ENCODE measurements around the gene MCCC2.
"Not testable (repeated sequence)": the region's sequence is repeated elsewhere in the genome, so short reads cannot be mapped to it uniquely, and the experiment has no call there.

Gene MCCC2

GRCh38 chr5:71623221-71623794 is 36.2 kb downstream of the MCCC2 start:
- peaks cover 6% of the 10 kb centered on the region for H3K4me1 Mint-ChIP-seq (ENCODE audit: low read depth)
- no peak overlapping the region for H3K27ac Mint-ChIP-seq
- H3K9me3 Mint-ChIP-seq (ENCODE audit: low read depth), result no peaks in the 10 kb centered on the region
- no peaks in the 10 kb centered on the region for H3K27me3 Mint-ChIP-seq
- no peak overlapping the region for H3K4me3 Mint-ChIP-seq
- H3K36me3 Mint-ChIP-seq, result peaks cover 37% of the 10 kb centered on the region

- Mint-ChIP-seq H3K27ac (no peak overlapping the region), H3K4me3 (no peak overlapping the region), H3K27me3 (no peaks in the 10 kb centered on the region), H3K36me3 (peaks cover 26% of the 10 kb centered on the region), H3K9me3 (ENCODE audit: low read depth) (no peaks in the 10 kb centered on the region), H3K4me1 (ENCODE audit: low read depth) (peaks cover 11% of the 10 kb centered on the region)
Observed at GRCh38 chr5:71629950-71630349, 42.8 kb downstream of the MCCC2 start.

- Mint-ChIP-seq H3K9me3 (ENCODE audit: low read depth) (no peaks in the 10 kb centered on the region), H3K4me1 (ENCODE audit: low read depth) (peaks cover 10% of the 10 kb centered on the region), H3K27ac (no peak overlapping the region), H3K4me3 (no peak overlapping the region), H3K36me3 (peaks cover 27% of the 10 kb centered on the region), H3K27me3 (no peaks in the 10 kb centered on the region)
Observed at GRCh38 chr5:71631070-71631469, 43.9 kb downstream of the MCCC2 start.

DNA sequence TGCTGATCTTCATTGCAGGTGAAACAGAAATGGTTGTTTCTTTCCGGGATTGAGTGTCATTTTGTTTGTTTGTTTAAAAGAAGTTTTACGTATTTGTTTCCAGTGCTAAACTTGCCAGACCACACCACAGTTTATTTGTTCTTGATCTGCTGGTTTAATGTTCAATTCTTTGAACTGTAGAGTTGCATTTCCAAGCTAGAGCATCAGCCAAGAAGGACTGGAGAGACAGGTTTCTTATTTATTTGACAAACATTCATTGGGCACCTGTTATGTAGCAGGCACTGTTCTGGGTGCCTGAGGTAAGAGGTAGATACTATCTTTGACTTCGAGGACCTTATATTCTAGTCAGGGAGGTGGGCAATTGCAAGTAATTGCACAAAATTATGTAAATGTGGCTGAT is 45.0 kb downstream of the MCCC2 start:
- Mint-ChIP-seq H3K27me3 (no peaks in the 10 kb centered on the region), H3K4me1 (ENCODE audit: low read depth) (peaks cover 10% of the 10 kb centered on the region), H3K4me3 (no peak overlapping the region), H3K36me3 (peaks cover 23% of the 10 kb centered on the region), H3K27ac (no peak overlapping the region), H3K9me3 (ENCODE audit: low read depth) (no peaks in the 10 kb centered on the region)

DNA sequence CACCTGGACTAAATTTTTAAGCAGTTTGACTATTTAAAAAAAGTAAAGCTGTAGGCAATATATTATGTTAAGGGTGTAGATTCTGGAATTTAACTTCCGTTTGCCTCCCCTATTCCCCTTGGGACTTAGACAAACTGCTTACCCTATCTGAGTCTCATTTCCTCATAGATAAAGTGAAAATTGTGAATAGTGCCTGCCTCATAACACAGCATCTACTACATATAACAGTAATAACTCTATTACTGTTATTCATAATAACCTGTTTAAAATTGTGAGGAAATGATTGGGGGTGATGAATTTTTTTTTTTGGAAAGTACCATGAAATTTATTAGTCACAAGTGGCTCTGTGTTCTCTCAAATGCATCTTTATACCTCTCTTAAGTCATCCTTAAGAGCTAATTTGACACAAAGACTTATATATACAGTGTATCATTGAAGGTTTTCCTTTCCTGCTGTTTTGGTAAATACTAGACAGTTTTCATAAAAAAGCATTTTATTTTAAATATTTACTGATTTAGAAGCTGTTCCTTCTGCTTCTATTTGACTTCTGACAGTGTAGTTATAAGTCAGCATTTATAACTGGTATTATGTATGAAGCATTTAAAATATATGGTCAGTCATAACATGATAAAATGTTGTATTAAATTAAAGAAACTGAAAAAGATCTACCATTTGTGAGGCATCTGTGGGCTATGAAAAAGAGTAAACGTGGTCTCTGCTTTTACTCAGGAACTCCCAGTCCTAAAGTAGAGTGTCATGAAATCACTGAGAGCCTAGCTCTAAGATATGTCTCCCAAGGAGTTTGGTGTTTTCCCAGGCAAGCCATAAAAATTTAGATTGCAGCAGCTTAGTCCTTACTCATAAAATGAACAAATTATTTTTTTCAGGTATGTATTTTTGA is 46.4 kb downstream of the MCCC2 start:
- Mint-ChIP-seq H3K27me3 (no peaks in the 10 kb centered on the region), H3K27ac (no peak overlapping the region), H3K4me1 (ENCODE audit: low read depth) (peaks cover 7% of the 10 kb centered on the region), H3K4me3 (no peak overlapping the region), H3K36me3 (peaks cover 24% of the 10 kb centered on the region), H3K9me3 (ENCODE audit: low read depth) (no peaks in the 10 kb centered on the region)

DNA sequence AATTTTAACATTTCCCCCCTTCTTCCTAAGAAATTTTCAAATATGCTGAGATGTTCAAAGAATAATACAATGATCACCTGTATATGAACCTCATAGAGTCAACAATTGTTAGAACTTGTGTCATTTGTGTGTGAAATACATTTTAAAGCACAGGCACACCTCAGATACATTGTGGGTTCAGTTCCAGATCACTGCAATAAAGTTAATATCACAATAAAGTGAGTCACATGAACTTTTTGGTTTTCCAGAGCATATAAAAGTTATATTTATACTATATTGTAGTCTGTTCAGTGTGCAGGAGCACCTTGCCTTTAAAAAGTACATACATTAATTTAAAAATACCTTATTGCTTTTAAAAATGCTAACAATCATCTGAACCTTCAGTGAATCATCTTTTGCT is 50.0 kb downstream of the MCCC2 start:
- H3K4me3 Mint-ChIP-seq, result no peak overlapping the region

GRCh38 chr5:71640408-71640807 is 53.3 kb downstream of the MCCC2 start:
- no peak overlapping the region for H3K4me3 Mint-ChIP-seq
- H3K27ac Mint-ChIP-seq, result peak overlapping the region; percentile 68
- no peaks in the 10 kb centered on the region for H3K4me1 Mint-ChIP-seq (ENCODE audit: low read depth)
- H3K9me3 Mint-ChIP-seq (ENCODE audit: low read depth), result no peaks in the 10 kb centered on the region
- no peaks in the 10 kb centered on the region for H3K27me3 Mint-ChIP-seq
- H3K36me3 Mint-ChIP-seq, result peaks cover 15% of the 10 kb centered on the region

More for the DNA sequence above, 50.0 kb downstream of the MCCC2 start:
- H3K9me3 Mint-ChIP-seq (ENCODE audit: low read depth), result no peaks in the 10 kb centered on the region
- H3K27ac Mint-ChIP-seq, result no peak overlapping the region
- H3K36me3 Mint-ChIP-seq, result peaks cover 19% of the 10 kb centered on the region
- no peaks in the 10 kb centered on the region for H3K27me3 Mint-ChIP-seq
- H3K4me1 Mint-ChIP-seq (ENCODE audit: low read depth), result peaks cover 3% of the 10 kb centered on the region

GRCh38 chr5:71645030-71645429 is 57.9 kb downstream of the MCCC2 start:
- H3K4me3 Mint-ChIP-seq, result no peak overlapping the region
- H3K27ac Mint-ChIP-seq, result no peak overlapping the region
- peaks cover 23% of the 10 kb centered on the region for H3K36me3 Mint-ChIP-seq
- H3K4me1 Mint-ChIP-seq (ENCODE audit: low read depth), result no peaks in the 10 kb centered on the region
- H3K9me3 Mint-ChIP-seq (ENCODE audit: low read depth), result no peaks in the 10 kb centered on the region
- H3K27me3 Mint-ChIP-seq, result no peaks in the 10 kb centered on the region

GRCh38 chr5:71650940-71651339 is 63.8 kb downstream of the MCCC2 start:
- Mint-ChIP-seq H3K4me1 (ENCODE audit: low read depth) (peaks cover 13% of the 10 kb centered on the region), H3K4me3 (peak overlapping the region; percentile 8), H3K36me3 (peaks cover 33% of the 10 kb centered on the region)
- not testable (repeated sequence) for H3K9me3 Mint-ChIP-seq (ENCODE audit: low read depth); H3K27ac Mint-ChIP-seq; H3K27me3 Mint-ChIP-seq

- Mint-ChIP-seq H3K27ac (peak overlapping the region; percentile 17), H3K4me3 (peak overlapping the region; percentile 8), H3K36me3 (peaks cover 33% of the 10 kb centered on the region), H3K4me1 (ENCODE audit: low read depth) (peaks cover 13% of the 10 kb centered on the region), H3K27me3 (no peaks in the 10 kb centered on the region), H3K9me3 (ENCODE audit: low read depth) (no peaks in the 10 kb centered on the region)
Observed at GRCh38 chr5:71651579-71651978, 64.4 kb downstream of the MCCC2 start.

DNA sequence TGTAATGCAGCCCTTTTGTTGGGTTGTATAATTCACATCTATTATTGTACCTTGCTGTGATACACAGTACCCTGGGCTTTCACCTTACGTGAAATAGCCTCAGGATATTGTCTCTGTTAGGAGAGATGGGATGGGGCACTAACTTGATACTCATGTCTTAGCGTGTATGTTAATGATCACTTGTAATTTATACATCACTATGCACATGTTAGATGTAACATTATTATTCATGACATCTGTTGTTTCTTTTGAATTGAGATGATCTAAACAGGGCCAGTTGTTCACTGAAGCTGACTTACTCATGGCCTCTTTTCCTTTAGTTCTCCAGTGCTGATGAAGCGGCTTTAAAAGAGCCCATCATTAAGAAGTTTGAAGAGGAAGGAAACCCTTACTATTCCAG is 65.2 kb downstream of the MCCC2 start:
- H3K36me3 Mint-ChIP-seq, result peaks cover 33% of the 10 kb centered on the region
- no peaks in the 10 kb centered on the region for H3K27me3 Mint-ChIP-seq
- no peak overlapping the region for H3K4me3 Mint-ChIP-seq
- no peak overlapping the region for H3K27ac Mint-ChIP-seq
- H3K9me3 Mint-ChIP-seq (ENCODE audit: low read depth), result no peaks in the 10 kb centered on the region
- peaks cover 13% of the 10 kb centered on the region for H3K4me1 Mint-ChIP-seq (ENCODE audit: low read depth)

GRCh38 chr5:71652803-71653543 is 65.8 kb downstream of the MCCC2 start:
- H3K4me1 Mint-ChIP-seq (ENCODE audit: low read depth), result peaks cover 13% of the 10 kb centered on the region
- H3K4me3 Mint-ChIP-seq, result no peak overlapping the region
- H3K9me3 Mint-ChIP-seq (ENCODE audit: low read depth), result no peaks in the 10 kb centered on the region
- H3K36me3 Mint-ChIP-seq, result peaks cover 29% of the 10 kb centered on the region
- no peak overlapping the region for H3K27ac Mint-ChIP-seq
- no peaks in the 10 kb centered on the region for H3K27me3 Mint-ChIP-seq

GRCh38 chr5:71658916-71659662 is 71.9 kb downstream of the MCCC2 start:
- Mint-ChIP-seq H3K36me3 (peaks cover 10% of the 10 kb centered on the region), H3K4me1 (ENCODE audit: low read depth) (no peaks in the 10 kb centered on the region), H3K9me3 (ENCODE audit: low read depth) (no peaks in the 10 kb centered on the region), H3K27ac (no peak overlapping the region), H3K27me3 (no peaks in the 10 kb centered on the region), H3K4me3 (no peak overlapping the region)

DNA sequence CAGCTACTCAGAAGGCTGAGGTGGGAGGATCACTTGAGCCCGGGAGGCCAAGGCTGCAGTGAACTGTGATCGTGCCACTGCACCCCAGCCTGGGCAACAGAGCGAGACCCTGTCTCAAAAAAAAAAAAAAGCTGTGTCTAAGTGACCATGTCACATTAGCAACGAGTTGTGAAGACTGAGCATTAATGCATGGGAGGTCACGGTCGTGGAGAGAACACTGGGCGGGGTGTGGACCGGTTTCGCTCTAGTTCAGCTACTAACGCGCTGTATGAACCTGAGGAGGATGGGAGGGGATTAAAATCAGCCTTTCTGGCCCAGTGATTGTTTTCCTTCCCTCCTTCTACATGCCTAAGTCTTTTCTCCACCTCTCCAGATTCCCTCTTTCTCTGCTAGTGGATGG is 75.2 kb downstream of the MCCC2 start:
- Mint-ChIP-seq H3K9me3 (ENCODE audit: low read depth) (no peaks in the 10 kb centered on the region), H3K4me1 (ENCODE audit: low read depth) (no peaks in the 10 kb centered on the region), H3K27ac (no peak overlapping the region), H3K4me3 (no peak overlapping the region), H3K36me3 (peaks cover 6% of the 10 kb centered on the region), H3K27me3 (peaks cover 2% of the 10 kb centered on the region)
